CD4-positive, alpha-beta T cell treated with Interleukin-17A for 4 hours (primary cell): ENCODE measurements around the gene PPP4R2.
"Not testable (repeated sequence)": the region's sequence is repeated elsewhere in the genome, so short reads cannot be mapped to it uniquely, and the experiment has no call there.

Experiments
- DNase-seq: peaks from one replicate; pipeline ENCODE4 v3.0.0-alpha.2; 2020; ENCODE audit warnings: mixed read lengths

The PPP4R2 gene

DNA sequence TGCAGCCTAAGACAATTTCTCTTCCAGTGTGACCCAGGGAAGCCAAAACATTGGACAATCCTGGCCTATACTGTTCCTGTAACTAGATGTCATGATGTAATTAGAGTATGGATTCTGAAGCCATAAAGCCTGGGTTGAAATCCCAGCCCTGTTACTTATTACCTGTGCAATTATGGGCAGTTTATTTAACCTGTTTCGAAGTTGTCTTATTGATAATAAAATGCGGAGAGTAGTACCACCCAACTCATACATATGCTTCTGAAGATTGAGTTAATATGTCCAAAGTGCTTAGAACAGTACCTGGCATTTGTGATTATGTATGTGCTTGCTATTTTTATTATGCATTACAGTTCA is 30.1 kb downstream of the PPP4R2 start:
- DNase-seq, result no peak

DNA sequence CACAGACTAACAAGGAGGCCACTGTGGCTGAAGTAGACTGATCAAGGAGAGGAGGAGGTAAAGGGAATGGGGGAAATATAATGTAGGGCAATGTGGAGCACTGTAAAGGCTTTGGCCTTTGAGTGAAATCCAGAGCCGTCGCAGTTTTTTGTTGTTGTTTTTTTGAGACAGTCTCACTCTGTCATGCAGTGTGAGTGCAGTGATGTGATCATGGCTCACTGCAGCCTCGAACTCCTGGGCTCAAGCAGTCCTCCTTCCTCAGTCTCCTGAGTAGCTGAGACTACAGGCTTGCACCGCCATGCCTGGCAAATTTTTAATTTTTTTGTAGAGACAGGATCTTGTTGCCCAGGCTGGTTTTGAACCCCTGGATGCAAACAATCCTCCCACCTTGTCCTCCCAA is 32.2 kb downstream of the PPP4R2 start:
- no peak for DNase-seq

DNA sequence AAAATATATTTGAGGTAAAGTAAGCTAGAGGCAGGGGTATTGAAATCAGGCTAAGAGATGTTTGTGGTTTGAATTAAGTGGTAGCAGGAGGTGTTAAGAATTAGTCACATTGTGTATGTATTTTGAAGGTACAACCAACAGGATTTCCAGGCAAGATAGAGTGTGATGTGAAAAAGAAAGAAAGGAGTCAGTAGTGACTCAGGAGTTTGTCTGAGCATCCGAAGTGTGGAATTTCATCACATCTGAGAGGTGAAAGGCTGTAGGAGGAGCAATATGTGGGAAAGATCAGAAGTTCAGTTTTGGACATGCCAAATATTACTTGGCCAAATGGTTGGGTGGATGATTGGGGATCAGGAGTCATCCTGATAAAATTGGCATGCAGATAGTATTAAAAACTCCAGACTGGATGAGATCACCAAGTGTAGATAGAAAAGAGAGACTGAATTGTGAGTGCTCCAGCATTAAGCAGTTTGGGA is 32.7 kb downstream of the PPP4R2 start:
- no peak for DNase-seq

DNA sequence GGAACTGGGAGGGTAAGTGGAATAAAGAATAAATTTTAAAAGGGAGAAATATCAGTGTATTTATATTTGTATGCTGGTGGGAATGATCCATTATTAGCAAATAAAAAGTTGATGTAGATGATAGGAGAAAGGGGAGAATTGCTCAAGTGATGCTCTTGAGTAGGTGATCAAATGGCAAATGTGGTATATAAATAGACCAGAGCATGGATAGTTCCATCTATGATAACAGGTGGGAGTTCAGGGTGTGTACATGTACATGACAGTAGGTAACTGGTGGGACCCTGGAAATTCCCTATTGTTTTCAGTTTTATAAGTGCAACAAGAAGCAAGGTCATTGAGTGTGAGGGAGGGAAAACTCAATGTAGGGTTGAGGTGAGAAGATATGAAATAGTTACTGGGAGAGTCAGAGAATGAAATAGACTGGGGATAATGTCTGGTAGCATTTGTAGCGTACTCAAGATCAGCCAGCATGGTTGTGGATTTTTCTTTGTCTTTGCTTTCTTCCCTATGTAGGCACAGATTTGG is 33.5 kb downstream of the PPP4R2 start:
- no peak for DNase-seq

- DNase-seq, result no peak
Observed at GRCh38 chr3:73031573-73032103, 35.0 kb downstream of the PPP4R2 start.

- DNase-seq, result no peak
Observed at GRCh38 chr3:73036694-73037591, 40.3 kb downstream of the PPP4R2 start.

DNA sequence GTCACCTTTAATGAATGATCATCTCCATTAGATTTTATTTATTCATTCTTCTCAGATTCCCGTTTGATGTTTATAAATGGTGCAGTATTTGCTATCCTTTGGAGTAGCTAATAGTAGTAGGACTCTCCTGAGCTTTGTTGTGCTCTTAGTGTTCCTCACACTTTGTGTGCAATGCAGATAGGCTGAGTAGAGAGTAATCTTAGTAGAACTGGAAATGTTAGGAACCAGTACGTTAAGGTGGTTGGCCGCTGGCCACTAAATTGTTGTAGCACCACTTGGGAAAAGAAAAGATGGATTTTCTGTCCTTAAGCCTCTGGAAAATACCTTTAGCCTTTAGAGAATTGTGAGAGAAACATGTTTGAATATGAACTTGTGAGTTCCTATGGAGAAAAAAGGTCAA is 44.9 kb downstream of the PPP4R2 start:
- DNase-seq, result no peak

DNA sequence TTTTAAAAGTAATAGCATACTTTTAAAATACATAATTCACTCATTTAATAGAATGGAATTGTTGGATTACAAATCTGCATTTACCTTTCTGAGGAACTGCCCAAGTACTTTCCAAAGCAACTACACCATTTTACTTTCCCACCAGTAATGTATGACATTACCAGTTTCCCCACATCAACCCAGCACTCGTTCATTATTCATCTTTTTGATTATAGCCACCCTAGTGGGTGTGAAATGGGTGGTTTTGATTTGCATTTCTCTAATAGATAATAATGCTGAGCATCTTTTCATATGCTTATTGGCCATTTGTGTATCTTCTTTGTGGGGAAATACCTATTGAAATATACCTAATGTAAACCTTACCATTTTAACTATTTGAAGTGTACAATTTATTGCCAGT is 46.8 kb downstream of the PPP4R2 start:
- DNase-seq, result no peak

GRCh38 chr3:73045391-73045790 is 48.8 kb downstream of the PPP4R2 start:
- DNase-seq, result no peak

DNA sequence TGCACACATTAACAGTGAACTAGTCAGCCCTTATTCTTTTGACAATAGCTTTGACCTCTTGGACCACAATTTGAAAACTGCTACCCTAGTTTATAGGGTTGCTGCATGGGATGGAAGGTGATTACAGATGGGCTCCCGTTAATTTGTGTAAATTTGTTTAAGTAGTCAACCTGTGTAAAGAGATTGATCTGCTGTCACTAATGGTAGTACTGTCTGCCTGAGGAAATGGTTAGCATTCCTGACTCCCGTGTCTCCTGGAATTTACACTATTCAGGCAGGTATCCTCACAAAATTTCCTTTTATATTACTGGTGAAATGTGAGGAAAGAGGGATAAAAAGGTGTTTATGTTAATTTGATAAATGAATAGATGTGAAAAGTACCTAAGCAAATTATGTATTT is 49.6 kb downstream of the PPP4R2 start:
- no peak for DNase-seq

DNA sequence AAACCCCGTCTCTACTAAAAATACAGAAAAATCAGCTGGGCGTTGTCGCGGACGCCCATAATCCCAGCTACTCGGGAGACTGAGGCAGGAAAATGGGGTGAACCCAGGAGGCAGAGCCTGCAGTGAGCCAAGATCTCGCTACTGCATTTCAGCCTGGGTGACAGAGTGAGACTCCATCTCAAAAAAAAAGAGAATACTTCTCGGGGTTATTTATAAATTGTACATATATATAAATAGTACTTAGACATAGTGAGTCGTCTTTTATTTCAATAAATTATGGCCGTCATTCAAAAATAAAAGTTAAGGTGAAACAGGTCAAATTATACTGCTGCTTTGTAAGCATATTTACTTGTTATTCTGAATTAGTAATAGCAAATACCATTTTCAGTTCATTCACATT is 52.7 kb downstream of the PPP4R2 start:
- DNase-seq, result no peak

DNA sequence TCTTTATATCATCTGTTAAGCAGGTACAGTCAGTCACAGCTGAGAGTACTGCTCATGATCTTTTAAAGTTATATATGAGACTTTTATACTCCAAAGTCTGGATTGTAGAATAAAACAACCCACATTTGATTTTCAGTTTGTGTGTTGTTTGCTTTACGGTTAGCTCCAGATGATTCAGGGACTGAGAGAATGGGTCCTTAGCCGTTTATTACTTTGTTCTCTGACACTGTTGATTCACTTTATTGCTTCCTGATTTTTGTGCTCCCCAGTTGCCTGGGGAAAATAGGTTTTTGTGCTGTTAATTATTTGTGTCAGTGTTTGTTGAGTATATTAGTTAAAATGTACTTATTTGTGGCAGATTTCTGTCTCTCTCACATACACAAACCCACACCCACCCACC is 56.2 kb downstream of the PPP4R2 start:
- DNase-seq, result no peak

DNA sequence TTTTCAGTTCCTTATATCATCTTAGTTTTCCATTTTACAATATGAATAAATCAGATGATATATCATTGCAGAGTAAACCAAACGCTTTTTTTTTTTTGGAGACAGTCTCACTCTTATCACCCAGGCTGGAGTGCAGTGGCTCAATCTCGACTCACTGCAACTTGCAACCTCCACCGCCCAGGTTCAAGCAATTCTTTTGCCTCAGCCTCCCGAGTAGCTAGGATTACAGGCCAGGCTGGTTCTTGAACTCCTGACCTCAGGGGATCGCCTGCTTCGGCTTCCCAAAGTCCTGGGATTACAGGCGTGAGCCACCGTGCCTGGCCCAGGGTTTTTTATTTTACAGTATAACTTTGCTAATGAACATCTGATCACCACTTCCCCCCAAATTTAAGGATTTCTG is 59.0 kb downstream of the PPP4R2 start:
- no peak for DNase-seq

GRCh38 chr3:73056014-73056844 is 59.6 kb downstream of the PPP4R2 start:
- no peak for DNase-seq

DNA sequence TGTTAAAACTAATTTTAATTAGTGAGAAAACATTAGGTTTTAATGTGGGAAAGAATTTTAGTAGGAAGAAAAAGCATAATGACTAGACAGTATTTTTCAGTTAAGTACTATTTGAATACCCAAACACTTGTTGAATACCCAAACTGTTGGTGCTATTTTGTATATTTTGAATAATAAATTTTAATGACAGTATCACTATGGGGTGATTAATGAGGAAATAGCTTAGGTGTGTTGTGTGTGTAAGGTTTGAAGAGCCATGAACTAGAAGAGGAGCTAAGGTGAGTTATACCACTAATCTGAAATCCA is 60.2 kb downstream of the PPP4R2 start:
- no peak for DNase-seq

- no peak for DNase-seq
Observed at GRCh38 chr3:73060302-73060723, 63.7 kb downstream of the PPP4R2 start.

GRCh38 chr3:73061416-73061815 is 64.8 kb downstream of the PPP4R2 start, which contains the start of gene EBLN2:
Gene EBLN2, plus strand, starts transcription at chr3:73061659. Its CDS starts 423 bp downstream, at chr3:73062082.
- DNase-seq, result no peak

GRCh38 chr3:73066243-73066642 is 69.6 kb downstream of the PPP4R2 start:
- DNase-seq, result not testable (repeated sequence)

DNA sequence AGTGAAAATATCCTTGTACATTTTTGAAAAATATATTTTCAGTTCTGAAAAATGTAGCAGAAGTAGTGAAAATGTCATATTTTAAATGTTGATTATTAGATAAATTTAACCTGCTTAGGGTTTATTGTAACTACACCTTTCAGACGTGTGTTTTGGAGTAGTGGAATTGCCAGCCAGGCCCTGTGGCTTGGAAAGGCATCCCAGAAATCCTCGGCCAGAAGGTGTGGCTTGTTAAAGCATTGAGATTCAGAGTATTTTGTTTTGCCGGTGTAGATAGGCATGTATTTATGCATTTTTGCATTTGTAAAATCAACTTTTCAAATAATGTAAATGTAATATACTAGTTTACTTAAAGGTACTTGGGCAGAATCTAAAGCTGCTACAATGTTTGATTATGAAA is 71.8 kb downstream of the PPP4R2 start:
- no peak for DNase-seq

- no peak for DNase-seq
Observed at GRCh38 chr3:73069187-73069586, 72.6 kb downstream of the PPP4R2 start.

- DNase-seq, result no peak
Observed at GRCh38 chr3:73069775-73070444, 73.3 kb downstream of the PPP4R2 start.

- no peak for DNase-seq
Observed at GRCh38 chr3:73070675-73071575, 74.3 kb downstream of the PPP4R2 start.
